Liver (tissue), 3 donors: Measurements from ENCODE around the gene SLC22A12.

Experiments used
- CTCF ChIP-seq: fragments of 150-350 bp; IDR thresholded peaks from 2 replicates; pipeline ENCODE4 v1.5.1; 2017; ENCODE audit warnings: improper control_type of control experiment, low read depth, low read length; ENCODE audit not compliant: missing input control
- EGR1 ChIP-seq, 2 donors: IDR thresholded peaks; 2 replicates each; pipeline ENCODE4 v1.6.1; 2016 to 2018; ENCODE audit warnings: antibody characterized with exemption in 2 of 2, low read depth in 2 of 2
- donor health status: healthy.
- donor health status: healthy.

DNA sequence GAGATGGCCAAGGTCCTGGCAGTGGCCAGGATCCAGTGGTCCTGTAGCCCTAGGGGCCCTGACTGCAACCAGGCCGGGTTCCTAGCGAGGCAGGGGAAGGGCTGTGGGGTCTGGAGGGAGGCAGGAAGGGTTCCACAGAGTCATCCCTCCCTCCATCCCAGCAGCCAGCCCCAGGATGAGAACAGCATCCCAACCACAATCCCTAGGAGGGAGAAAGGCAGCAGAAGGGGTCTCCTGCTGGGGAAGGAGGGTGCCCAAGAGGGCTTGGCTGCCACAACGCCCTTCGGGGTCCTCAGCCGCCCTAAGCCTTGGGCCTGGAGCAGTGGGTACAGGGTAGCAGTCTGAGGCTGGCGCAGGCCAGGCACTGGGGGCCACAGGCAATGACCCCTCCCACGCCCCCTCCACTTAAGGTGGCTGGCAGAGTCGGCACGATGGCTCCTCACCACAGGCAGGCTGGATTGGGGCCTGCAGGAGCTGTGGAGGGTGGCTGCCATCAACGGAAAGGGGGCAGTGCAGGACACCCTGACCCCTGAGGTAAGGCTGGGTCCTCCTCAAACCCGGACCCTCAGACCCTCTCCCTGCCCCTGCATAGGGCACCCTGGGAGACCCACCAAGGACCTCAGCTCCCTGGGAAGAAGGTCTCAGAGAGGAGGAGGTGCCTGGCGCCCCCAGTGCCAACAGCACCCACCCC is 7.2 kb downstream of the SLC22A12 start:
- TF ChIP-seq CTCF (no peak), EGR1 (IDR thresholded peaks at IDR 0.05; ENCODE audit: low read depth in 2 of 2) (no peak)
